Vagina (tissue), 2 donors: ENCODE measurements around the gene AQP10.

Experiments used
- POLR2AphosphoS5 ChIP-seq, 2 donors: sonication (generic); formaldehyde crosslinking; IDR thresholded peaks; one replicate each; pipeline ENCODE4 v1.9.0; 2017; ENCODE audit warnings: antibody characterized with exemption in 2 of 2, mild to moderate bottlenecking in 2 of 2, low read depth in 1 of 2; ENCODE audit not compliant: insufficient read depth in 1 of 2
- TF ChIP-seq, protein P1 (sequence below), 3 experiments: fragments of 450-650 bp in 2 of 3; fragments of 200-600 bp in 1 of 3; sonication (generic) in 1 of 3; IDR thresholded peaks; one replicate each; pipeline ENCODE4 v1.5.1; 2017 to 2019; ENCODE audit warnings: antibody characterized with exemption in 3 of 3, mild to moderate bottlenecking in 2 of 3, moderate library complexity in 2 of 3

DNA sequence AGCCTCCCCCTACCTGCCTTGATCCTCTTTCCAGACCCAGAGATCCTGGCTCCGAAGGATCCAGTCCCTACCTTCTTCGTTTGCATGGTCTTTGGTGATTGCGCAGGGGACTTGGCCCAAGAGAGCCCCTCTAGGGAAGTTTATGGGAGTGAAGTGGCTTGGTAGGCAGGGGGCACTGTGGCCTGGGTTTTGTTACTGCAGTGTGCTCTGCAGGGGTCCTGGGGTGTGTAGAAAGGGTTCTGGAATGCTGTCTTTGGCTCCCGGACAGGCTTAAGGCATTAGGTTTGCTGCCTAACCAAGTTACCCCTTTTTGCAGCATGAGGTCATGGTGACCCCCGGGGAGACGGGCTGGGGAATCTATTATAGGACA is 8.2 kb downstream of the AQP10 start:
- TF ChIP-seq, protein P1, sequence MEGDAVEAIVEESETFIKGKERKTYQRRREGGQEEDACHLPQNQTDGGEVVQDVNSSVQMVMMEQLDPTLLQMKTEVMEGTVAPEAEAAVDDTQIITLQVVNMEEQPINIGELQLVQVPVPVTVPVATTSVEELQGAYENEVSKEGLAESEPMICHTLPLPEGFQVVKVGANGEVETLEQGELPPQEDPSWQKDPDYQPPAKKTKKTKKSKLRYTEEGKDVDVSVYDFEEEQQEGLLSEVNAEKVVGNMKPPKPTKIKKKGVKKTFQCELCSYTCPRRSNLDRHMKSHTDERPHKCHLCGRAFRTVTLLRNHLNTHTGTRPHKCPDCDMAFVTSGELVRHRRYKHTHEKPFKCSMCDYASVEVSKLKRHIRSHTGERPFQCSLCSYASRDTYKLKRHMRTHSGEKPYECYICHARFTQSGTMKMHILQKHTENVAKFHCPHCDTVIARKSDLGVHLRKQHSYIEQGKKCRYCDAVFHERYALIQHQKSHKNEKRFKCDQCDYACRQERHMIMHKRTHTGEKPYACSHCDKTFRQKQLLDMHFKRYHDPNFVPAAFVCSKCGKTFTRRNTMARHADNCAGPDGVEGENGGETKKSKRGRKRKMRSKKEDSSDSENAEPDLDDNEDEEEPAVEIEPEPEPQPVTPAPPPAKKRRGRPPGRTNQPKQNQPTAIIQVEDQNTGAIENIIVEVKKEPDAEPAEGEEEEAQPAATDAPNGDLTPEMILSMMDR (IDR thresholded peaks at IDR 0.05): no peak
- no peak for TF ChIP-seq POLR2AphosphoS5 (IDR thresholded peaks at IDR 0.05; ENCODE audit: insufficient read depth in 1 of 2, low read depth in 1 of 2)
